ENCODE results near the gene KRTAP5-11.
A peak's percentile ranks its signal among the peaks of the same experiment; 100 is the strongest.

GRCh38 chr11:71580057-71581003 is 2.3 kb downstream of the KRTAP5-11 start:
- TF ChIP-seq, protein P1, sequence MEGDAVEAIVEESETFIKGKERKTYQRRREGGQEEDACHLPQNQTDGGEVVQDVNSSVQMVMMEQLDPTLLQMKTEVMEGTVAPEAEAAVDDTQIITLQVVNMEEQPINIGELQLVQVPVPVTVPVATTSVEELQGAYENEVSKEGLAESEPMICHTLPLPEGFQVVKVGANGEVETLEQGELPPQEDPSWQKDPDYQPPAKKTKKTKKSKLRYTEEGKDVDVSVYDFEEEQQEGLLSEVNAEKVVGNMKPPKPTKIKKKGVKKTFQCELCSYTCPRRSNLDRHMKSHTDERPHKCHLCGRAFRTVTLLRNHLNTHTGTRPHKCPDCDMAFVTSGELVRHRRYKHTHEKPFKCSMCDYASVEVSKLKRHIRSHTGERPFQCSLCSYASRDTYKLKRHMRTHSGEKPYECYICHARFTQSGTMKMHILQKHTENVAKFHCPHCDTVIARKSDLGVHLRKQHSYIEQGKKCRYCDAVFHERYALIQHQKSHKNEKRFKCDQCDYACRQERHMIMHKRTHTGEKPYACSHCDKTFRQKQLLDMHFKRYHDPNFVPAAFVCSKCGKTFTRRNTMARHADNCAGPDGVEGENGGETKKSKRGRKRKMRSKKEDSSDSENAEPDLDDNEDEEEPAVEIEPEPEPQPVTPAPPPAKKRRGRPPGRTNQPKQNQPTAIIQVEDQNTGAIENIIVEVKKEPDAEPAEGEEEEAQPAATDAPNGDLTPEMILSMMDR (IDR thresholded peaks at IDR 0.05): peak in 2 of 3 experiments; percentile 32 to 51
- no peak for TF ChIP-seq POLR2A (IDR thresholded peaks at IDR 0.05)
